ENCODE results near the gene ZGLP1.
"Not testable (repeated sequence)": the region's sequence is repeated elsewhere in the genome, so short reads cannot be mapped to it uniquely, and the experiment has no call there.

ZGLP1 gene

GRCh38 chr19:10295305-10295846 lies 14.2 kb downstream of the ZGLP1 start:
- no peak for DNase-seq (ENCODE audit: low read depth in 4 of 4, low spot score in 1 of 4)

DNA sequence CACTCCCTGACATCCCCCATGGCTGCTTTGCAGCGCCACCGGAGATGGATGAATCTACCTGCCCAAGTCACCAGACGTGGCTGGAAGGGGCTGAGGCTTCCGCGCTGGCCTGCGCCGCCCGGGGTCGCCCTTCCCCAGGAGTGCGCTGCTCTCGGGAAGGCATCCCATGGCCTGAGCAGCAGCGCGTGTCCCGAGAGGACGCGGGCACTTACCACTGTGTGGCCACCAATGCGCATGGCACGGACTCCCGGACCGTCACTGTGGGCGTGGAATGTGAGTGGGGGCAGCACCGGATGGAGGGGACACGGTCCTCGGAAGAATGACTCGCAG lies 15.3 kb downstream of the ZGLP1 start:
- no peak for DNase-seq (ENCODE audit: low read depth in 4 of 4, low spot score in 1 of 4)

DNA sequence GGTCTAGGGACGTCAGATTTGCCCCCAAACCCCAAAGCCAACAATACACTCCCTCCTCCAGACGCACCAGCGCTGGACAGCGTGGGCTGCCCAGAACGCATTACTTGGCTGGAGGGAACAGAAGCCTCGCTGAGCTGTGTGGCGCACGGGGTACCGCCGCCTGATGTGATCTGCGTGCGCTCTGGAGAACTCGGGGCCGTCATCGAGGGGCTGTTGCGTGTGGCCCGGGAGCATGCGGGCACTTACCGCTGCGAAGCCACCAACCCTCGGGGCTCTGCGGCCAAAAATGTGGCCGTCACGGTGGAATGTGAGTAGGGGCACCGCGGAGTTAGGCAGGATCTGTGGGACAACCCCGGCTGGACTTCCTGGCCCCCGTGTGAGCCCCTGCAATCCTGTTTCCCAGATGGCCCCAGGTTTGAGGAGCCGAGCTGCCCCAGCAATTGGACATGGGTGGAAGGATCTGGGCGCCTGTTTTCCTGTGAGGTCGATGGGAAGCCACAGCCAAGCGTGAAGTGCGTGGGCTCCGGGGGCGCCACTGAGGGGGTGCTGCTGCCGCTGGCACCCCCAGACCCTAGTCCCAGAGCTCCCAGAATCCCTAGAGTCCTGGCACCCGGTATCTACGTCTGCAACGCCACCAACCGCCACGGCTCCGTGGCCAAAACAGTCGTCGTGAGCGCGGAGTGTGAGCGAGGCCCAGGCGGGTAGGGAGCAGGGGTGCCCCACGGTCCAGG lies 15.8 kb downstream of the ZGLP1 start:
- no peak for DNase-seq (ENCODE audit: low read depth in 4 of 4, low spot score in 1 of 4)

DNA sequence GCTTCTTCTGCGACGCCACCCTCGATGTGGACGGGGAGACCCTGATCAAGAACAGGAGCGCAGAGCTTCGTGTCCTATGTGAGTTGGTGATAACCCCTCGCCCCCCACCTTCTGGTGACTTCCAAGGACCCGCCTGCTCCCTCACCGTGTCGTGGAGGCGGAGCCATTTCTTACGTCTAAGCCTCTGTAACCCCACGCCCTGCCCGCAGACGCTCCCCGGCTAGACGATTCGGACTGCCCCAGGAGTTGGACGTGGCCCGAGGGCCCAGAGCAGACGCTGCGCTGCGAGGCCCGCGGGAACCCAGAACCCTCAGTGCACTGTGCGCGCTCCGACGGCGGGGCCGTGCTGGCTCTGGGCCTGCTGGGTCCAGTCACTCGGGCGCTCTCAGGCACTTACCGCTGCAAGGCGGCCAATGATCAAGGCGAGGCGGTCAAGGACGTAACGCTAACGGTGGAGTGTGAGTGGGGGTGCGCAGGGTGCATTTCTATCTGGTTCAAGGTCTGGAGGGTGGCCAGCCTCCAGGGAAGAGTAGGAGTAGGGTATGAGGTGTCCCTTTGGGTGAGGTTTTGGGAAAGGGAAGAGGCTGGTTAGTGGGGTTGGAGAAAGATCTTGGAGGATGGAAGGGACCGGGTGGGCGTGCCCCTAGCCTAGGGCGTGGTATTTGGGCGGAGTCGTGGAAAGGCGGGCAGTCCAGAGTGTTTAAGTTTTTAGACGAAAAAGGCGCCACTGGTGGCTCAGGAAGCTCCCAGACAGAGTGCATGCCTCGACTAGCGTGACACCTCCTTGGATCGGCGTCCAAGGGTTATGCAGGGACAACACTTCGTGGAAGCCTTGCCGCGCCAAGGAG lies 16.6 kb downstream of the ZGLP1 start:
- no peak for DNase-seq (ENCODE audit: low read depth in 4 of 4, low spot score in 1 of 4)

GRCh38 chr19:10292206-10292788 lies 17.3 kb downstream of the ZGLP1 start:
- peak in 2 of 4 experiments; percentile 54 to 75 for DNase-seq (ENCODE audit: low read depth in 4 of 4, low spot score in 1 of 4)

- no peak for DNase-seq (ENCODE audit: low read depth in 4 of 4, low spot score in 1 of 4)
Measured at GRCh38 chr19:10291554-10292205, 17.9 kb downstream of the ZGLP1 start.

DNA sequence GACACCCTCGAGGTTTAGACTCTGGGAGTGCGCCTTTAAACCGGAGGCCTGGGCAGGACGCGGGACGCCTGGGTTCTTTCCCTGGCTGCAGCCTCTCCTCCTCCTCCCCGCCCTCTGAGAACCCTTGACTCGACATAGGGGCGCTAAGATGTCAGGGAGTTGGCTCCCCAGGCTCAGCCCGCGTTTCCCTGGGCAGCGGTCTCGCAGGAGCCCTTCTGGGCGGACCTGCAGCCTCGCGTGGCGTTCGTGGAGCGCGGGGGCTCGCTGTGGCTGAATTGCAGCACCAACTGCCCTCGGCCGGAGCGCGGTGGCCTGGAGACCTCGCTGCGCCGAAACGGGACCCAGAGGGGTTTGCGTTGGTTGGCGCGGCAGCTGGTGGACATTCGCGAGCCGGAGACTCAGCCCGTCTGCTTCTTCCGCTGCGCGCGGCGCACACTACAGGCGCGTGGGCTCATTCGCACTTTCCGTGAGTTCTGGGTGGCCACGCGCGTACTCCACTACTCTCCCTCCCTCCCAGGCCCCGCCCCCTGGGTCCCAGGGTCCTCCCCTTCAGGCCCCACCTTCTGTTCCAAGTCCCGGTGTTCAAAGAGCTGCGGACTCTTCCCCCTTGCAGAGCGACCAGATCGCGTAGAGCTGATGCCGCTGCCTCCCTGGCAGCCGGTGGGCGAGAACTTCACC lies 18.6 kb downstream of the ZGLP1 start:
- DNase-seq (ENCODE audit: low read depth in 4 of 4, low spot score in 1 of 4) = no peak

- DNase-seq (ENCODE audit: low read depth in 4 of 4, low spot score in 1 of 4) = no peak
Measured at GRCh38 chr19:10290357-10290875, 19.2 kb downstream of the ZGLP1 start.

DNA sequence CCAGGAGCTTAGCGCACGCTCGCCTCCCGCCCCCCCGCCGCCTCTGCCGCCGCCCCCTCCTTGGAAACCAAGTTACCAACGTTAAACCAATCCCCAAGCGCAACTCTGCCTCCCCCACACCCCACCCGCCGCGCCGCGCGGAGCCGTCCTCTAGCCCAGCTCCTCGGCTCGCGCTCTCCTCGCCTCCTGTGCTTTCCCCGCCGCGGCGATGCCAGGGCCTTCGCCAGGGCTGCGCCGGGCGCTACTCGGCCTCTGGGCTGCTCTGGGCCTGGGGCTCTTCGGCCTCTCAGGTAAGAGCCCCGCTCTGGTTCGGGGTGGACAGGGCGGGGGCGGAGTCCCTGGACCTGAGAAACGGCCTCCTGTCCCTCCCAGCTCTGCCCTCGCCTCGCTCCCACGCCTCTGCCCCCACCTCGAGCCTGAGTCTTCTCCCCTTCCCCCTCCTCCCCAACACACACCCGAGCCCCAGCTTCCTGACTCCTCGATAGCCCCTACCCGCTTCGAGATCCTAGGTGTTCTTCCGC lies 19.7 kb downstream of the ZGLP1 start, which contains the start of gene ICAM5:
ICAM5 (plus strand) TSS at position 117 of the 521 bp plus-strand sequence; CDS start at position 209, 92 bp downstream.
- DNase-seq (ENCODE audit: low read depth in 4 of 4, low spot score in 1 of 4) = no peak

- DNase-seq (ENCODE audit: low read depth in 4 of 4, low spot score in 1 of 4) = no peak
Measured at GRCh38 chr19:10289167-10289835, 20.3 kb downstream of the ZGLP1 start.

DNA sequence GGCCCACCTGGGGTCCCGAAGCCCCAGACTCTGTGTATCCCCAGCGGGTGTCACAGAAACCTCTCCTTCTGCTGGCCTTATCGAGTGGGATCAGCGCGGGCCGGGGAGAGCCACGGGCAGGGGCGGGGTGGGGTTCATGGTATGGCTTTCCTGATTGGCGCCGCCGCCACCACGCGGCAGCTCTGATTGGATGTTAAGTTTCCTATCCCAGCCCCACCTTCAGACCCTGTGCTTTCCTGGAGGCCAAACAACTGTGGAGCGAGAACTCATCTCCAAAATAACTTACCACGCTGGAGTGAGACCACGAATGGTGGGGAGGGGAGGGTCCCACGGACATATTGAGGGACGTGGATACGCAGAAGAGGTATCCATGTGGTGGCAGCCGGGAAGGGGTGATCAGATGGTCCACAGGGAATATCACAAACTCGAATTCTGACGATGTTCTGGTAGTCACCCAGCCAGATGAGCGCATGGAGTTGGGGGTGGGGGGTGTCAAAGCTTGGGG lies 20.9 kb downstream of the ZGLP1 start:
- DNase-seq (ENCODE audit: low read depth in 4 of 4, low spot score in 1 of 4) = no peak

- no peak for DNase-seq (ENCODE audit: low read depth in 4 of 4, low spot score in 1 of 4)
Measured at GRCh38 chr19:10286803-10287737, 22.5 kb downstream of the ZGLP1 start, which contains the start of gene ICAM4. ICAM4 (plus strand) TSS chr19:10286955; CDS start chr19:10287013, 58 bp downstream.

DNA sequence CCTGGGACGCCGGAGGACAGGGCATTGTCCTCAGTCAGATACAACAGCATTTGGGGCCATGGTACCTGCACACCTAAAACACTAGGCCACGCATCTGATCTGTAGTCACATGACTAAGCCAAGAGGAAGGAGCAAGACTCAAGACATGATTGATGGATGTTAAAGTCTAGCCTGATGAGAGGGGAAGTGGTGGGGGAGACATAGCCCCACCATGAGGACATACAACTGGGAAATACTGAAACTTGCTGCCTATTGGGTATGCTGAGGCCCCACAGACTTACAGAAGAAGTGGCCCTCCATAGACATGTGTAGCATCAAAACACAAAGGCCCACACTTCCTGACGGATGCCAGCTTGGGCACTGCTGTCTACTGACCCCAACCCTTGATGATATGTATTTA lies 24.2 kb downstream of the ZGLP1 start:
- no peak for DNase-seq (ENCODE audit: low read depth in 4 of 4, low spot score in 1 of 4)

GRCh38 chr19:10284960-10285278 lies 24.7 kb downstream of the ZGLP1 start:
- no peak for DNase-seq (ENCODE audit: low read depth in 4 of 4, low spot score in 1 of 4)

DNA sequence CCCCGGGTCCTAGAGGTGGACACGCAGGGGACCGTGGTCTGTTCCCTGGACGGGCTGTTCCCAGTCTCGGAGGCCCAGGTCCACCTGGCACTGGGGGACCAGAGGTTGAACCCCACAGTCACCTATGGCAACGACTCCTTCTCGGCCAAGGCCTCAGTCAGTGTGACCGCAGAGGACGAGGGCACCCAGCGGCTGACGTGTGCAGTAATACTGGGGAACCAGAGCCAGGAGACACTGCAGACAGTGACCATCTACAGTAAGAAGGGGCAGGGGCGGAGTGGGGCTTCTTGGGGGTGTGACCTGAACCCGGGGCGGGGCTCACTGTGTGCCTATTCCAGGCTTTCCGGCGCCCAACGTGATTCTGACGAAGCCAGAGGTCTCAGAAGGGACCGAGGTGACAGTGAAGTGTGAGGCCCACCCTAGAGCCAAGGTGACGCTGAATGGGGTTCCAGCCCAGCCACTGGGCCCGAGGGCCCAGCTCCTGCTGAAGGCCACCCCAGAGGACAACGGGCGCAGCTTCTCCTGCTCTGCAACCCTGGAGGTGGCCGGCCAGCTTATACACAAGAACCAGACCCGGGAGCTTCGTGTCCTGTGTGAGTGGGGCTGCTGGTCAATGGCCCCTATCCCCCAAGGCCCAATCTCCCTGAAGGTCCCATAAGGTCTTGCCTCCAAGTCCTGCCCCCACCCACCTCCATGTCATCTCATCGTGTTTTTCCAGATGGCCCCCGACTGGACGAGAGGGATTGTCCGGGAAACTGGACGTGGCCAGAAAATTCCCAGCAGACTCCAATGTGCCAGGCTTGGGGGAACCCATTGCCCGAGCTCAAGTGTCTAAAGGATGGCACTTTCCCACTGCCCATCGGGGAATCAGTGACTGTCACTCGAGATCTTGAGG lies 25.3 kb downstream of the ZGLP1 start:
- no peak for DNase-seq (ENCODE audit: low read depth in 4 of 4, low spot score in 1 of 4)

- no peak for DNase-seq (ENCODE audit: low read depth in 4 of 4, low spot score in 1 of 4)
Measured at GRCh38 chr19:10283301-10284064, 26.1 kb downstream of the ZGLP1 start.

DNA sequence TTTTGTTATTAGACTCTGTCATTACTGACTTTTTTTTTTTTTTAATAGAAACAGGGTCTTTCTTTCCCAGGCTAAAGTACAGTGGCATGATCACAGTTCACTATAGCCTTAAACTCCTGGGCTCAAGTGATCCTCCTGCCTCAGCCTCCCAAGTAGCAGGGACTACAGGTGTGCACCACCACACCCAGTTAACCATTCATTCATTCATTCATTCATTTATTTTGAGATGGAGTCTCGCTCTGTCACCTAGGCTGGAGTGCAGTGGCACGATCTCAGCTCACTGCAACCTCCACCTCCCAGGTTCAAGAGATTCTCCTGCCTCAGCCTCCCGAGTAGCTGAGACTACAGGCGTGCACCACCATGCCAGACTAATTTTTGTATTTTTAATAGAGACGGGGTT lies 27.6 kb downstream of the ZGLP1 start:
- not testable (repeated sequence) for DNase-seq (ENCODE audit: low read depth in 4 of 4, low spot score in 1 of 4)

Data from stimulated activated CD4-positive, alpha-beta T cell treated with anti-CD3 and anti-CD28 coated beads, Interleukin-1b, Interleukin-23, amount 100 ng/mL, for 24 hours (primary cell).